Measurements from ENCODE around the gene VSIG8.

GRCh38 chr1:159880430-159880829 lies 18.0 kb upstream of the VSIG8 start:
- TF ChIP-seq CTCF (IDR thresholded peaks at IDR 0.05; ENCODE audit: low read depth, low read length) (no peak), EZH2phosphoT487 (IDR thresholded peaks at IDR 0.05; ENCODE audit: low read depth) (no peak)

Measured in OCI-LY3 (cell line).